Neural progenitor cell (in vitro differentiated cells): ENCODE results near the gene EP400.

Experiments
- CTCF ChIP-seq: fragments of 200-600 bp; sonication (generic); IDR thresholded peaks from 2 replicates; pipeline ENCODE4 v1.5.1; 2017; ENCODE audit warnings: antibody characterized with exemption, mild to moderate bottlenecking
- EZH2 ChIP-seq: fragments of 200-600 bp; sonication (generic); IDR thresholded peaks from 2 replicates; pipeline ENCODE4 v1.6.1; 2017; ENCODE audit warnings: antibody characterized with exemption, mild to moderate bottlenecking, moderate library complexity
- EZH2phosphoT487 ChIP-seq: fragments of 200-600 bp; sonication (generic); IDR thresholded peaks from 2 replicates; pipeline ENCODE4 v1.6.1; 2017; ENCODE audit warnings: antibody characterized with exemption

- TF ChIP-seq CTCF (no peak), EZH2 (no peak), EZH2phosphoT487 (no peak)
These were observed 155.7 kb downstream of the EP400 start for GRCh38 chr12:132105467-132105866.
